ENCODE data around the gene ZNF296.
"Not testable (repeated sequence)": the region's sequence is repeated elsewhere in the genome, so short reads cannot be mapped to it uniquely, and the experiment has no call there.

The ZNF296 gene
- total RNA-seq = 1.0 to 1.2 reads per million in 2 experiments

GRCh38 chr19:45076029-45076850 lies at the start of gene ZNF296:
Gene ZNF296, minus strand, starts transcription at chr19:45076478. Its CDS starts 105 bp downstream, at chr19:45076373.
- peak; percentile 57 for DNase-seq (ENCODE audit: low read depth)

GRCh38 chr19:45125360-45125759 lies 49.1 kb upstream of the ZNF296 start:
- no peak for DNase-seq (ENCODE audit: low read depth)

GRCh38 chr19:45124021-45124420 lies 47.7 kb upstream of the ZNF296 start:
- no peak for DNase-seq (ENCODE audit: low read depth)

GRCh38 chr19:45123440-45123850 lies 47.2 kb upstream of the ZNF296 start:
- DNase-seq (ENCODE audit: low read depth) = no peak

- no peak for DNase-seq (ENCODE audit: low read depth)
Measured at GRCh38 chr19:45122832-45123231, 46.6 kb upstream of the ZNF296 start.

GRCh38 chr19:45121827-45122345 lies 45.6 kb upstream of the ZNF296 start:
- no peak for DNase-seq (ENCODE audit: low read depth)

GRCh38 chr19:45119582-45119981 lies 43.3 kb upstream of the ZNF296 start:
- no peak for DNase-seq (ENCODE audit: low read depth)

- not testable (repeated sequence) for DNase-seq (ENCODE audit: low read depth)
Measured at GRCh38 chr19:45118591-45119355, 42.5 kb upstream of the ZNF296 start.

- DNase-seq (ENCODE audit: low read depth) = no peak
Measured at GRCh38 chr19:45118106-45118505, 41.8 kb upstream of the ZNF296 start.

GRCh38 chr19:45117671-45118070 lies 41.4 kb upstream of the ZNF296 start:
- no peak for DNase-seq (ENCODE audit: low read depth)

GRCh38 chr19:45117167-45117594 lies 40.9 kb upstream of the ZNF296 start:
- no peak for DNase-seq (ENCODE audit: low read depth)

- DNase-seq (ENCODE audit: low read depth) = no peak
Measured at GRCh38 chr19:45115809-45116615, 39.7 kb upstream of the ZNF296 start.

GRCh38 chr19:45114116-45114515 lies 37.8 kb upstream of the ZNF296 start:
- no peak for DNase-seq (ENCODE audit: low read depth)

- DNase-seq (ENCODE audit: low read depth) = no peak
Measured at GRCh38 chr19:45113628-45114027, 37.4 kb upstream of the ZNF296 start.

- DNase-seq (ENCODE audit: low read depth) = no peak
Measured at GRCh38 chr19:45112111-45112827, 36.0 kb upstream of the ZNF296 start.

- no peak for DNase-seq (ENCODE audit: low read depth)
Measured at GRCh38 chr19:45110851-45111266, 34.6 kb upstream of the ZNF296 start.

- DNase-seq (ENCODE audit: low read depth) = no peak
Measured at GRCh38 chr19:45107621-45108150, 31.4 kb upstream of the ZNF296 start.

- not testable (repeated sequence) for DNase-seq (ENCODE audit: low read depth)
Measured at GRCh38 chr19:45106363-45106762, 30.1 kb upstream of the ZNF296 start.

- no peak for DNase-seq (ENCODE audit: low read depth)
Measured at GRCh38 chr19:45104658-45105349, 28.5 kb upstream of the ZNF296 start.
